Trophoblast cell (in vitro differentiated cells and primary cell): ENCODE results near the gene GMIP. TPM values are rescaled to one million over a fixed set of nuclear protein-coding genes. Genes with fewer than 3 reads are reported as not detected.
"Not testable (repeated sequence)": the region's sequence is repeated elsewhere in the genome, so short reads cannot be mapped to it uniquely, and the experiment has no call there.

Experiments used
- DNase-seq, 2 donors: peaks; one replicate each; pipeline ENCODE4 v3.0.0-alpha.2; 2016
- H2AFZ ChIP-seq: 2 replicates; pipeline ENCODE4 v1.6.1; 2013; ENCODE audit warnings: low read length, moderate library complexity, mild to moderate bottlenecking; ENCODE audit not compliant: insufficient read depth, poor library complexity
- H2AK5ac ChIP-seq: 2 replicates; pipeline ENCODE4 v1.6.1; 2013; ENCODE audit warnings: mild to moderate bottlenecking, low read length
- H2BK120ac ChIP-seq: 2 replicates; pipeline ENCODE4 v1.6.1; 2013; ENCODE audit warnings: low read length, mild to moderate bottlenecking, moderate library complexity; ENCODE audit not compliant: insufficient read depth, poor library complexity
- H2BK12ac ChIP-seq: 2 replicates; pipeline ENCODE4 v1.6.1; 2013; ENCODE audit warnings: mild to moderate bottlenecking, low read length, moderate library complexity
- H2BK5ac ChIP-seq: 2 replicates; pipeline ENCODE4 v1.6.1; 2013; ENCODE audit warnings: low read length, low read depth, moderate library complexity, mild to moderate bottlenecking; ENCODE audit not compliant: poor library complexity
- H3K14ac ChIP-seq: 2 replicates; pipeline ENCODE4 v1.6.1; 2013; ENCODE audit warnings: mild to moderate bottlenecking, low read length
- H3K18ac ChIP-seq: 2 replicates; pipeline ENCODE4 v1.6.1; 2013; ENCODE audit warnings: mild to moderate bottlenecking, low read length
- H3K23ac ChIP-seq: 2 replicates; pipeline ENCODE4 v1.6.1; 2013; ENCODE audit warnings: low read length
- H3K27ac ChIP-seq: 2 replicates; pipeline ENCODE4 v1.5.1; 2013; ENCODE audit warnings: low read depth, mild to moderate bottlenecking, inconsistent platforms, low read length, moderate library complexity
- H3K27me3 ChIP-seq: 2 replicates; pipeline ENCODE4 v1.6.1; 2013; ENCODE audit warnings: inconsistent platforms, mild to moderate bottlenecking, low read length, moderate library complexity; ENCODE audit not compliant: insufficient read depth
- H3K36me3 ChIP-seq, 2 experiments: 1 replicate in 1 of 2; 2 replicates in 1 of 2; pipeline ENCODE4 v1.6.1; 2013; ENCODE audit warnings: low read length in 2 of 2, mild to moderate bottlenecking in 2 of 2, moderate library complexity in 1 of 2; ENCODE audit not compliant: insufficient read depth in 2 of 2, control insufficient read depth in 1 of 2
- H3K4ac ChIP-seq: 2 replicates; pipeline ENCODE4 v1.6.1; 2013; ENCODE audit warnings: low read depth, mild to moderate bottlenecking, low read length, moderate library complexity
- H3K4me1 ChIP-seq, 2 experiments: 1 replicate in 1 of 2; 2 replicates in 1 of 2; pipeline ENCODE4 v1.6.1; 2013; ENCODE audit warnings: low read length in 2 of 2, mild to moderate bottlenecking in 2 of 2, moderate library complexity in 1 of 2; ENCODE audit not compliant: insufficient read depth in 2 of 2, control insufficient read depth in 1 of 2
- H3K4me2 ChIP-seq: 2 replicates; pipeline ENCODE4 v1.6.1; 2013; ENCODE audit warnings: inconsistent platforms, mild to moderate bottlenecking, low read length, moderate library complexity
- H3K4me3 ChIP-seq: 2 replicates; pipeline ENCODE4 v1.5.1; 2013; ENCODE audit warnings: mild to moderate bottlenecking, low read depth, low read length, inconsistent platforms
- H3K79me1 ChIP-seq: one replicate; pipeline ENCODE4 v1.6.1; 2013; ENCODE audit warnings: low read length
- H3K79me2 ChIP-seq: 2 replicates; pipeline ENCODE4 v1.6.1; 2013; ENCODE audit warnings: low read length, mild to moderate bottlenecking; ENCODE audit not compliant: control insufficient read depth, insufficient read depth, poor library complexity
- H3K9ac ChIP-seq: 2 replicates; pipeline ENCODE4 v1.6.1; 2013; ENCODE audit warnings: mild to moderate bottlenecking, low read length
- H3K9me3 ChIP-seq: 2 replicates; pipeline ENCODE4 v1.6.1; 2013; ENCODE audit warnings: low read depth, mild to moderate bottlenecking, control low read depth, inconsistent platforms, low read length; ENCODE audit not compliant: insufficient read depth
- H4K12ac ChIP-seq: 2 replicates; pipeline ENCODE4 v1.6.1; 2013; ENCODE audit warnings: low read depth, mild to moderate bottlenecking, low read length, moderate library complexity
- H4K8ac ChIP-seq: 2 replicates; pipeline ENCODE4 v1.6.1; 2013; ENCODE audit warnings: low read depth, mild to moderate bottlenecking, low read length, moderate library complexity
- H4K91ac ChIP-seq: one replicate; pipeline ENCODE4 v1.6.1; 2013; ENCODE audit warnings: low read depth, mild to moderate bottlenecking, low read length, moderate library complexity
- WGBS: extraction: QIAGEN DNeasy Blood & Tissue Kit; methylation state at CpG from one replicate; pipeline ENCODE4 v1.1.7; 2013; ENCODE audit warnings: missing lambda C conversion rate; ENCODE audit not compliant: insufficient read length, insufficient coverage; ENCODE audit errors: extremely low coverage; 5-methylcytosine and 5-hydroxymethylcytosine counted together
- polyA plus RNA-seq: library from polyadenylated mRNA; stranded (reverse); fragments of 200-250 nt; gene quantifications from 2 replicates; pipeline ENCODE4 v1.2.3, GENCODE V29; 2013

The GMIP gene
- 15.7 and 17.3 TPM in 2 replicates for polyA plus RNA-seq

DNA sequence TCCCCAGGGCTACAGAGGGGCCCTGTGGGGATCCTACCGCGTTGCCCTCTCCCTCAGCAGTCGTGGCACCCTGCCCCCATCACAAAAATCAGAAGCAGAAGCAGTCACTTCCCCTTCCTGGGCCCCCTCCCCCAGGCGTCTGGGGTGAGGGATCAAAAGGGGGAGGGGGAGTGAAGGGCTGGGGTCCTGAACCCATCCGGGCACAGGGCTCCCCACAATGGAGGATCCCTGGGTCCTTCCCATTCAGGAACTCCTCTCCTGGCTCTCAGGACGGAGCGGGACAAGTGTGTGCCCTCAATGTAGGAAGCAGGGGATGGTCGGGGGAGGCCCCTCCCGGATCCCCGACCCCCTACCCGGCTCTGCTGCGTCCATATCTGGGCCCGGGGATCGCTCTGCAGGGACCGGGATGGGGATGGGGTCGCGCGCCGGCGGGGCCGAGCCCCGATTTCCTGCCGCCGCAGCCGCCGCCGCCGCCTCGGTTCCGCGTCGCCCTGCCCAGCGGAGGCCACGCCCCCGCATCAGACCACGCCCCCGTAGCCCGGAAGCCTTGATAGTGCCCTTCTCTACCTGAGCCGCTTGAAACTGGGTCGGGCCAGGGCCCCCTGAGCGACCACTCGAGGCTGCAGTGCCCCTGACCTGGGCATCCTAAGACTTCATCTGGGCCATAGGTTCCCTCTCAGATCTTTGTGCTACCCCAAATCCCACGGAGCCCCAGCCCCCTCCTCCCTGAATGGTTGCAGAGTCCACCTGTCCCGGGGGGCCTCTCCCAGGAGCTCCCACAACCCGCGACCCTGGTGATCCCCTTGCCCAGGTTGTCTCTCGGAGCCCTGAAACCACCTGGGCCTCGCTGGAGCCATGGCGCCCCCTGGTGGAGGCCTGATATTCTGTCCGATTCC lies at the start of gene GMIP:
TSS of gene GMIP (minus strand) at position 500 of the 896 bp plus-strand sequence. CDS start at position 372, 128 bp downstream.
- Histone ChIP-seq H3K4me1 (peaks cover 3 to 5% of the 10 kb centered on the region in 2 experiments), H3K27me3 (no peaks in the 10 kb centered on the region), H3K14ac (peak within 1 kb of the TSS; percentile 86), H3K27ac (peak within 1 kb of the TSS; percentile 55), H3K4me2 (peak within 1 kb of the TSS; percentile 98), H4K12ac (peak within 1 kb of the TSS; percentile 20), H4K8ac (peak within 1 kb of the TSS; percentile 73), H4K91ac (peak within 1 kb of the TSS; percentile 40), H2AK5ac (peak within 1 kb of the TSS; percentile 32), H3K4me3 (peak within 1 kb of the TSS; percentile 85), H2BK120ac (peak within 1 kb of the TSS; percentile 15), H2BK12ac (no peak within 1 kb of the TSS), H3K23ac (no peak within 1 kb of the TSS), H3K36me3 (peaks cover 46% of the 10 kb centered on the region in 2 experiments), H3K9me3 (no peaks in the 10 kb centered on the region), H3K79me2 (peaks cover 2% of the 10 kb centered on the region), H3K79me1 (peaks cover 11% of the 10 kb centered on the region), H3K18ac (peak within 1 kb of the TSS; percentile 18), H3K9ac (peak within 1 kb of the TSS; percentile 83), H3K4ac (peak within 1 kb of the TSS; percentile 49), H2BK5ac (peak within 1 kb of the TSS; percentile 24), H2AFZ (peak within 1 kb of the TSS; percentile 53)
- WGBS = no CpG with 5 or more reads among the region's 50 CpGs
- DNase-seq = peak; percentile 74 to 84

- Histone ChIP-seq H3K79me2 (no peaks in the 10 kb centered on the region), H3K4me2 (no peak overlapping the region)
These were observed 48.2 kb upstream of the GMIP start for GRCh38 chr19:19691683-19692082.

DNA sequence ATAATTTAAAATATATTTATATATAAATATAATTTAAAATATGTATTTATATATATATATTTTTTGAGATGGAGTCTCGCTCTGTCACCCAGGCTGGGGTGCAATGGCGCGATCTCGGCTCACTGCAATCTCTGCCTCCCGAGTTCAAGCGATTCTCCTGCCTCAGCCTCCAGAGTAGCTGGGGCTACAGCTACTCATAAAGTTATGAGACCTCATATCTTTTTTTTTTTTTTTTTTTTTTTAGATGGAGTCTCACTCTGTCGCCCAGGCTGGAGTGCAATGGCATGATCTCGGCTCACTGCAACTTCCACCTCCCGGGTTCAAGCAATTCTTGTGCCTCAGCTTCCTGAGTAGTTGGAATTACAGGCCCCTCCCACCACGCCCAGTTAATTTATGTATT lies 45.6 kb upstream of the GMIP start:
- not testable (repeated sequence) for H2AK5ac ChIP-seq, H3K9me3 ChIP-seq, DNase-seq, H4K91ac ChIP-seq, H3K4me3 ChIP-seq, H3K18ac ChIP-seq, H3K27ac ChIP-seq, H3K4me2 ChIP-seq, H2BK120ac ChIP-seq, H3K79me2 ChIP-seq, H3K4ac ChIP-seq, H2BK5ac ChIP-seq, H2AFZ ChIP-seq, H3K4me1 ChIP-seq, H3K23ac ChIP-seq, H3K79me1 ChIP-seq, H3K9ac ChIP-seq, H3K27me3 ChIP-seq, H2BK12ac ChIP-seq, H4K12ac ChIP-seq, H4K8ac ChIP-seq, H3K14ac ChIP-seq, H3K36me3 ChIP-seq
- no CpG with 5 or more reads among the region's 10 CpGs for WGBS

More at GRCh38 chr19:19691683-19692082, 48.2 kb upstream of the GMIP start:
- Histone ChIP-seq H3K36me3 (no peaks in the 10 kb centered on the region), H3K79me1 (no peaks in the 10 kb centered on the region), H2BK5ac (no peak overlapping the region), H3K4me1 (no peaks in the 10 kb centered on the region), H3K27me3 (no peaks in the 10 kb centered on the region), H3K27ac (no peak overlapping the region), H3K23ac (no peak overlapping the region), H2BK120ac (no peak overlapping the region), H3K18ac (no peak overlapping the region), H2AK5ac (no peak overlapping the region), H4K91ac (no peak overlapping the region), H3K9ac (no peak overlapping the region), H4K8ac (no peak overlapping the region), H3K9me3 (no peaks in the 10 kb centered on the region), H3K4ac (no peak overlapping the region), H3K14ac (no peak overlapping the region), H3K4me3 (no peak overlapping the region), H2AFZ (no peak overlapping the region), H4K12ac (no peak overlapping the region), H2BK12ac (no peak overlapping the region)
- no peak for DNase-seq
- WGBS = no CpG with 5 or more reads among the region's 10 CpGs

DNA sequence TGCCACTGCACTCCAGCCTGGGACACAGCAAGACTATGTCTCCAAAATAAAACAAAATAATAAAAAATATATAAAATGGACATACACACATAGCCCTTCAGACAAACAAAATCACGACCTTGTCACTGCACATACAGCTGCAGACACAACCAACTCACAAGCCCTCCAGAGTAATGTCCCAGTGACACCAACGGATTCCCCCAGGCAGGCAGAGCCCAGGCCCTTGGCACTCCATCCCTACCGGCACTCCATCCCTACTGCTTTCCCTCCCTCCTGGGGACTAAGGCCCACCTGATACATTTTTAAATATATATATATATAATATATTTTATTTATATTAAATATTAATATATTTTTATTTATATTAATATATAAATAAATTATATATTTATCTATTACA lies 43.6 kb upstream of the GMIP start:
- no peak for DNase-seq
- no peak overlapping the region for H4K91ac ChIP-seq
- no peak overlapping the region for H3K27ac ChIP-seq
- H3K27me3 ChIP-seq = no peaks in the 10 kb centered on the region
- no peak overlapping the region for H2AK5ac ChIP-seq
- no peak overlapping the region for H2BK120ac ChIP-seq
- H3K18ac ChIP-seq = no peak overlapping the region
- H3K4me3 ChIP-seq = no peak overlapping the region
- H3K4me1 ChIP-seq = no peaks in the 10 kb centered on the region
- H3K9ac ChIP-seq = no peak overlapping the region
- H3K4ac ChIP-seq = no peak overlapping the region
- no peaks in the 10 kb centered on the region for H3K36me3 ChIP-seq
- H2BK12ac ChIP-seq = no peak overlapping the region
- H3K9me3 ChIP-seq = no peaks in the 10 kb centered on the region
- H3K14ac ChIP-seq = no peak overlapping the region
- no peak overlapping the region for H2AFZ ChIP-seq
- no peak overlapping the region for H4K8ac ChIP-seq
- H3K23ac ChIP-seq = no peak overlapping the region
- H4K12ac ChIP-seq = no peak overlapping the region
- no peaks in the 10 kb centered on the region for H3K79me1 ChIP-seq
- no peak overlapping the region for H3K4me2 ChIP-seq
- WGBS = no CpG with 5 or more reads among the region's 3 CpGs
- no peaks in the 10 kb centered on the region for H3K79me2 ChIP-seq
- no peak overlapping the region for H2BK5ac ChIP-seq
